GM21381 (cell line): ENCODE data around the gene MPRIP.
"Not testable (repeated sequence)": the region's sequence is repeated elsewhere in the genome, so short reads cannot be mapped to it uniquely, and the experiment has no call there.

Experiments used
- ATAC-seq: cut with Tn5 transposase; IDR thresholded peaks from one replicate; pipeline ENCODE4 v1.9.1; 2021; ENCODE audit warnings: mild to moderate bottlenecking, moderate library complexity; ENCODE audit not compliant: unreplicated experiment

Gene MPRIP

GRCh38 chr17:17042384-17042736 lies at the start of gene MPRIP:
Gene MPRIP (plus strand): TSS chr17:17042457. CDS start chr17:17042849, 392 bp downstream.
- no peak for ATAC-seq

GRCh38 chr17:16994631-16995030 lies 47.6 kb upstream of the MPRIP start:
- no peak for ATAC-seq

GRCh38 chr17:16995930-16996329 lies 46.3 kb upstream of the MPRIP start:
- no peak for ATAC-seq

GRCh38 chr17:16996726-16997125 lies 45.5 kb upstream of the MPRIP start:
- not testable (repeated sequence) for ATAC-seq

GRCh38 chr17:16997514-16998429 lies 44.5 kb upstream of the MPRIP start:
- ATAC-seq: no peak

- no peak for ATAC-seq
Measured at GRCh38 chr17:16999931-17000625, 42.2 kb upstream of the MPRIP start.

GRCh38 chr17:17001076-17001777 lies 41.0 kb upstream of the MPRIP start:
- ATAC-seq: no peak

- no peak for ATAC-seq
Measured at GRCh38 chr17:17001874-17002520, 40.3 kb upstream of the MPRIP start.

GRCh38 chr17:17002731-17003715 lies 39.2 kb upstream of the MPRIP start:
- ATAC-seq: not testable (repeated sequence)

- no peak for ATAC-seq
Measured at GRCh38 chr17:17004251-17004996, 37.8 kb upstream of the MPRIP start.

GRCh38 chr17:17004997-17005614 lies 37.2 kb upstream of the MPRIP start:
- not testable (repeated sequence) for ATAC-seq

GRCh38 chr17:17007891-17008290 lies 34.4 kb upstream of the MPRIP start:
- not testable (repeated sequence) for ATAC-seq

GRCh38 chr17:17008621-17009397 lies 33.4 kb upstream of the MPRIP start:
- ATAC-seq: not testable (repeated sequence)

GRCh38 chr17:17009972-17010371 lies 32.3 kb upstream of the MPRIP start:
- ATAC-seq: not testable (repeated sequence)

GRCh38 chr17:17010545-17011034 lies 31.7 kb upstream of the MPRIP start:
- ATAC-seq: not testable (repeated sequence)

- ATAC-seq: not testable (repeated sequence)
Measured at GRCh38 chr17:17011043-17011907, 31.0 kb upstream of the MPRIP start.
